HL-60 (cell line): ENCODE data around the gene ZCWPW2.

Experiments used
- DNase-seq, 2 experiments: peaks; one replicate each; pipeline ENCODE4 v3.0.0-alpha.2; 2010 to 2020; ENCODE audit warnings: low read depth in 1 of 2, low spot score in 1 of 2
- H3K27ac ChIP-seq: fragments of 250-450 bp; sonication (Bioruptor Pico); replicated peaks from 2 replicates; pipeline ENCODE4 v1.5.1; 2020; ENCODE audit warnings: mild to moderate bottlenecking, moderate library complexity
- H3K27me3 ChIP-seq: fragments of 250-450 bp; sonication (Bioruptor Pico); 2 replicates; pipeline ENCODE4 v1.5.1; 2021; ENCODE audit warnings: mild to moderate bottlenecking, moderate library complexity; ENCODE audit not compliant: insufficient read depth, poor library complexity, severe bottlenecking
- H3K4me3 ChIP-seq: replicated peaks from 2 replicates; pipeline ENCODE4 v1.5.1; 2011; ENCODE audit warnings: mild to moderate bottlenecking, control low read depth, low read length; ENCODE audit not compliant: insufficient read depth
- GABPA ChIP-seq: IDR thresholded peaks from 2 replicates; pipeline ENCODE4 v1.6.1; 2012; ENCODE audit warnings: low read depth
- POLR2AphosphoS5 ChIP-seq: IDR thresholded peaks from 2 replicates; pipeline ENCODE4 v1.6.1; 2012; ENCODE audit warnings: low read depth
- SPI1 ChIP-seq: IDR thresholded peaks from 2 replicates; pipeline ENCODE4 v1.6.1; 2012; ENCODE audit warnings: low read depth, mild to moderate bottlenecking, borderline replicate concordance
- TF ChIP-seq, protein P1 (sequence below): IDR thresholded peaks from one replicate; pipeline ENCODE4 v1.5.1; 2011; ENCODE audit warnings: low read length, control low read depth, inconsistent platforms; ENCODE audit not compliant: insufficient read depth
- TF ChIP-seq, protein P2 (sequence below): IDR thresholded peaks from 2 replicates; pipeline ENCODE4 v1.6.1; 2012; ENCODE audit warnings: low read depth; ENCODE audit not compliant: insufficient replicate concordance

ZCWPW2 gene

DNA sequence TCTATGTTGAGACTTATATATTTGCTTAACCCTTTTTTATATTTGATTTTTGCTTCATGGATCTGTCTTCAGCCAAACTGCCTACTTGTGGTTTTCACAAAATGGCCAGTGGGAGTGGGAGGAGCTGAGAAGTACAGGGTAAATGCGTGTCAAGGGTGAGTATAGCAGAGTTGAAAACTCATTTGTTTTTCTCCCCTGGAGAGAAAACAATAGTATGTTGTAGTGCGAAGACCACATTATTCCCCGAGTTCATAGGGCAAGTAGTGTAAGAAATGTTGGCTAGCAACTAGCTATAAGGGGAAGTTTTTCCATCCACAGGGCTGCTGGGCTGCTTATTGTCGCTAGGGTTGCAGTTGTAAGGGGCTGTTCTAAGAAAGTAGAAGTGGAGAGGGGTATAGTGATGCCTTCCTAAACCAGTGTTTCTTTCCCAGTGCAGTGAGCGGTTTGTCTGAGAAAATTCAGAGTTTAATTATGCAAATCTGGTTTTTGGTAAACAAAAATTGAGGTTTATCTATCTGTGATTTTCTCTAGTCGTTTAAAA is 153.9 kb downstream of the ZCWPW2 start:
- DNase-seq: no peak
- Histone ChIP-seq H3K27me3 (no peaks in the 10 kb centered on the region), H3K4me3 (no peak overlapping the region), H3K27ac (no peak overlapping the region)
- TF ChIP-seq SPI1 (no peak), POLR2AphosphoS5 (no peak), GABPA (no peak)
- TF ChIP-seq, protein P1, sequence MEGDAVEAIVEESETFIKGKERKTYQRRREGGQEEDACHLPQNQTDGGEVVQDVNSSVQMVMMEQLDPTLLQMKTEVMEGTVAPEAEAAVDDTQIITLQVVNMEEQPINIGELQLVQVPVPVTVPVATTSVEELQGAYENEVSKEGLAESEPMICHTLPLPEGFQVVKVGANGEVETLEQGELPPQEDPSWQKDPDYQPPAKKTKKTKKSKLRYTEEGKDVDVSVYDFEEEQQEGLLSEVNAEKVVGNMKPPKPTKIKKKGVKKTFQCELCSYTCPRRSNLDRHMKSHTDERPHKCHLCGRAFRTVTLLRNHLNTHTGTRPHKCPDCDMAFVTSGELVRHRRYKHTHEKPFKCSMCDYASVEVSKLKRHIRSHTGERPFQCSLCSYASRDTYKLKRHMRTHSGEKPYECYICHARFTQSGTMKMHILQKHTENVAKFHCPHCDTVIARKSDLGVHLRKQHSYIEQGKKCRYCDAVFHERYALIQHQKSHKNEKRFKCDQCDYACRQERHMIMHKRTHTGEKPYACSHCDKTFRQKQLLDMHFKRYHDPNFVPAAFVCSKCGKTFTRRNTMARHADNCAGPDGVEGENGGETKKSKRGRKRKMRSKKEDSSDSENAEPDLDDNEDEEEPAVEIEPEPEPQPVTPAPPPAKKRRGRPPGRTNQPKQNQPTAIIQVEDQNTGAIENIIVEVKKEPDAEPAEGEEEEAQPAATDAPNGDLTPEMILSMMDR: no peak
- TF ChIP-seq, protein P2, sequence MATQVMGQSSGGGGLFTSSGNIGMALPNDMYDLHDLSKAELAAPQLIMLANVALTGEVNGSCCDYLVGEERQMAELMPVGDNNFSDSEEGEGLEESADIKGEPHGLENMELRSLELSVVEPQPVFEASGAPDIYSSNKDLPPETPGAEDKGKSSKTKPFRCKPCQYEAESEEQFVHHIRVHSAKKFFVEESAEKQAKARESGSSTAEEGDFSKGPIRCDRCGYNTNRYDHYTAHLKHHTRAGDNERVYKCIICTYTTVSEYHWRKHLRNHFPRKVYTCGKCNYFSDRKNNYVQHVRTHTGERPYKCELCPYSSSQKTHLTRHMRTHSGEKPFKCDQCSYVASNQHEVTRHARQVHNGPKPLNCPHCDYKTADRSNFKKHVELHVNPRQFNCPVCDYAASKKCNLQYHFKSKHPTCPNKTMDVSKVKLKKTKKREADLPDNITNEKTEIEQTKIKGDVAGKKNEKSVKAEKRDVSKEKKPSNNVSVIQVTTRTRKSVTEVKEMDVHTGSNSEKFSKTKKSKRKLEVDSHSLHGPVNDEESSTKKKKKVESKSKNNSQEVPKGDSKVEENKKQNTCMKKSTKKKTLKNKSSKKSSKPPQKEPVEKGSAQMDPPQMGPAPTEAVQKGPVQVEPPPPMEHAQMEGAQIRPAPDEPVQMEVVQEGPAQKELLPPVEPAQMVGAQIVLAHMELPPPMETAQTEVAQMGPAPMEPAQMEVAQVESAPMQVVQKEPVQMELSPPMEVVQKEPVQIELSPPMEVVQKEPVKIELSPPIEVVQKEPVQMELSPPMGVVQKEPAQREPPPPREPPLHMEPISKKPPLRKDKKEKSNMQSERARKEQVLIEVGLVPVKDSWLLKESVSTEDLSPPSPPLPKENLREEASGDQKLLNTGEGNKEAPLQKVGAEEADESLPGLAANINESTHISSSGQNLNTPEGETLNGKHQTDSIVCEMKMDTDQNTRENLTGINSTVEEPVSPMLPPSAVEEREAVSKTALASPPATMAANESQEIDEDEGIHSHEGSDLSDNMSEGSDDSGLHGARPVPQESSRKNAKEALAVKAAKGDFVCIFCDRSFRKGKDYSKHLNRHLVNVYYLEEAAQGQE: no peak

DNA sequence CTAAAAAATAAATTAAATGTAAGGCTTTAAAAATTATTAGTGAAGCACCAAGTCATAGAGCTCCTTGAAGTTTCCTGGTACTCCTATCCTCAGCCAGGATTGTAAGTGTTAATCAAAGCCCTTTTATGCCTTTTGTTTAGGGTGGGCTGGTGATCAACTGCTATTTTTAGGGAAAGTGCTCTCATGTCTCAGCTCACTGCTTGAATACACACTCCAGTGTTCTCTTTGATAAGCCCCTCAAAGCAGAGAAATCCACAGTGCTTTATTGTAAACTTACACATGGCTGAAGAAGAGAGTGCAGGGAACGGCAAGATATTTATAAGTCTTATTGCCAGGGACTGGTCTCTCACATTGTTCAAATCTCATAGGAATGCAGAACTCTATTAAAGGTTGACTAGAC is 156.5 kb downstream of the ZCWPW2 start:
- DNase-seq: no peak
- TF ChIP-seq, protein P2: no peak
- no peak for TF ChIP-seq GABPA
- no peak for TF ChIP-seq POLR2AphosphoS5
- no peak for TF ChIP-seq SPI1
- TF ChIP-seq, protein P1: no peak

DNA sequence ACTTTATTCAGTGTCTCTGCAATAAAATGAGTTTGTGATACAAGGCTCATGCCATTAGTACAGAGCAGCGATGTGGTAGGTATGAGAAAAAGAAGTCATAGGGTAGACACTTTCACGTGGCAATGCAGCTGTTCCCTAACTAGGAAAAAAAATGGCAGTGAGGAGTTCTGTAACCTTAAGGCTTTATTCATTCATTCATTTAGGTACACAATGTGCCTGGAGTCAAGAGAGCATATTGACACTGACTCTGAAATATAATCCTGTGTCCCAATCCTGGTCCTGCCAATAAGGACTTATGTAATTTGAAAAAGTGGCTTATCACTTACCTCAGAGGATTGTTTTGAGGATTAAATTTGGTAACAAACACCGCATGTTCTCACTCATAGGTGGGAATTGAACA is 173.1 kb downstream of the ZCWPW2 start:
- TF ChIP-seq, protein P2: no peak
- no peak for TF ChIP-seq GABPA
- no peak for TF ChIP-seq SPI1
- TF ChIP-seq POLR2AphosphoS5: no peak
- TF ChIP-seq, protein P1: no peak
- Histone ChIP-seq H3K27me3 (no peaks in the 10 kb centered on the region), H3K4me3 (no peak overlapping the region), H3K27ac (no peak overlapping the region)
- DNase-seq: no peak

More for the DNA sequence above, 156.5 kb downstream of the ZCWPW2 start:
- H3K27me3 ChIP-seq: no peaks in the 10 kb centered on the region
- no peak overlapping the region for H3K27ac ChIP-seq
- no peak overlapping the region for H3K4me3 ChIP-seq
